Measurements from ENCODE around the gene NOVA1.

Gene NOVA1

GRCh38 chr14:26593357-26593756, 4.5 kb downstream of the NOVA1 start:
- no peak for DNase-seq

GRCh38 chr14:26589925-26590324, 7.9 kb downstream of the NOVA1 start:
- no peak for DNase-seq

DNA sequence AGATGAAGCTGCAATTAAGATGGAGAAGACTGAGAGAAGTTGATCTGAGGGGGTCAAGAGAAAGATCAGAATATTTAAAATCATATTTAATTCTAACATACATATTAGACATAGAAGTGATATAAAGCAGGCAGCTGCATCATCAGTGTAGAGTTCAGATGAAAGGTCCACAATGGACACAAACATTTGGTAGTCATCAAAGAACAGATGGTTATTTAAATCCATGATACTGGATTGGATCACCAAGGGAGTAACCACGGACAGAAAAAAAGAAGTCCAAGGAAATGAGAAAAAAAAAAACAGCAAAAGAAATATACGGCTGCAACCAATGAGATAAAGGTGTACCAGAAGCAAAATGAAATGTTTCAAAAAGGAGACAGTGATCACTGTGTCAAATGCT, 20.1 kb downstream of the NOVA1 start:
- no peak for DNase-seq

- no peak for DNase-seq
Observed at GRCh38 chr14:26554069-26554772, 43.6 kb downstream of the NOVA1 start.

- no peak for DNase-seq
Observed at GRCh38 chr14:26549571-26549970, 48.3 kb downstream of the NOVA1 start.

DNA sequence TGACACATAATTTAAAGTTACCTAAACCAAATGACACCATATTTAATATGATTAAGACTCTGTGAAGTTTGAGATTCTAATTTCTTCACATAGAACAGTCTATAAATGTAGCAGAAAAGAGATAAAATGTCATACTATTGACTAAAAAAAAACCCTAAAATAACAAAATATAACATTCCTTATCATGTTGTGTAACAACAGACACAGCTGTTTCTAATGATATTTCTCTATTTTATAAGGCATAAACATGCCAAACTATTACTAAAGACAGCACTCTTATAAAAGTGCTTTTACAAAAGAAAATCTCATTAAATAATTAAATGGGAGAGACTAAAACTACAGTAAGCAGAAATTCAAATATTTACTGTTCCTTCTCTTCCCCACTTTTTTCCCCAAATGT, 49.4 kb downstream of the NOVA1 start:
- DNase-seq: no peak

DNA sequence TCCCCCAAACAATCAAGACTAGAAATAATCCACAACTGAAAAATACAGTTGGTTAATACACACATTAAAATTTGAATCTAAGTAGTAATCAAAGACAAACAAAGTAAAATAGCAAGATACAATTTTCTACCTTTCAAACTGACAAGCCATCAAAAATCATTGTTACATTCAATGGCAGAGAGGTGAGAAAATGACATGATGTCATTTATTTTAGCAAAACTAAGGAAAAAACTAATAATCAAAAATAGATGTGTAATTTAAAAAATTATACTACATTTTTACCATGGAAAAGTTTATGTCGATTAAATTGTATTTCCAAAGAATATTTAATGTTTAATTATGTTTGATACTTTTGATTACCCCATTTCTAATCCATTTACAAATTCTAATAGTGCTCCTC, 59.7 kb downstream of the NOVA1 start:
- no peak for DNase-seq

- DNase-seq: no peak
Observed at GRCh38 chr14:26531894-26532293, 65.9 kb downstream of the NOVA1 start.

GRCh38 chr14:26528415-26529182, 69.2 kb downstream of the NOVA1 start:
- no peak for DNase-seq

DNA sequence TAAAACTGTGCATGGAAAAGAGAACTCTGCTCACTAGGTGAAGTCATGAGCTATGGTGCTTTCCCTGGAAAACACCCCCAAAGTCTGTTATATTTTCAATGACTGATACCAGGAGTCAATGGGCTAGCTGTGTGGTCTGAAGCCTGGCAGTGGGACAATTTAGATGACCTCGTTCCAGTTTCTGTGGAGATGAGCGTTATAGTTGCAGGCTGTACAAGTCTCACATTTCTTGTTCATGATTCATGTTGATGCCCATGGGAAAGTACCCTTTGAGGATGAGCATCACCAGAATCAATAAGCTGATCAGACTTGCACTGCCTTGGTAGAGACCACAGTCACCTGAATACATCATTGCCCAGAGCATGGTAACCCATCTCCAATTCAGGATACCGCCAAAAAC, 70.7 kb downstream of the NOVA1 start:
- no peak for DNase-seq

DNA sequence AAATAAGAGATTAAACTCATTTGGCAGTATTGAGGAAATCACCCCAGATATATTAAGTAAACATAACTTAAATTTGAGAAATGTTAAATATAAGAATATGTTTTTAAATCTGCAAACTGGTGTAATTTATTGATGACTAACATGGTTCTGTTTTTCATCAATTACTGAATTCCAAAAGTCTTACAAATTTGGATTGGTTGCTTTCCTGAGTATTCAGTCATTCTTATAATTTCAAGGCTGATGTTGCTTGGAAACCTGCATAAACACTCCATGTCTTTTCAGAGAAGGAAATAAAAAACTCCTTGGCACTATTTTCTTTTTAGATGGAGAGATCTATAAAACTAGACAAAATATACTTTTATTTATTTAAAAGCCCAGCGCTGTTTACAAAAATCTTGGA, 71.7 kb downstream of the NOVA1 start:
- no peak for DNase-seq

GRCh38 chr14:26525085-26525484, 72.7 kb downstream of the NOVA1 start:
- DNase-seq: no peak

- DNase-seq: no peak
Observed at GRCh38 chr14:26522967-26523366, 74.9 kb downstream of the NOVA1 start.

DNA sequence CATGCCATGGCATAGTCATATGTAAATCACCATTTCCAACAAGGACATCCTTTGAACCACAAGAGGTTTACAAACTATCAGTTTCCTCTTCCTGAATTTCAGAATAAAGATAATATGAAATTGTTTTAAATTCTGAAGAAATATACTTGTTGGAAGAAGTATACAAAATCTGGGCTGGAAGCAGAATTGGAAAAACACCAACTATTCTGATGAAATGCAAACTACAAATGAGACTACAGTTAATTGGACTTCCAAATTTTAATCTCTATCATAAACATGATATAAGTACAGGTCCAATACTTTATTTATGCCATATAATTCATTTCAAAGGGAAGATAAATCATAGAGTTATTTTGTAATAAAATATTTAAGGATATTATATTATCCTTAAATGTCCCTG, 80.1 kb downstream of the NOVA1 start:
- DNase-seq: no peak

GRCh38 chr14:26500028-26500427, 97.8 kb downstream of the NOVA1 start:
- DNase-seq: no peak

DNA sequence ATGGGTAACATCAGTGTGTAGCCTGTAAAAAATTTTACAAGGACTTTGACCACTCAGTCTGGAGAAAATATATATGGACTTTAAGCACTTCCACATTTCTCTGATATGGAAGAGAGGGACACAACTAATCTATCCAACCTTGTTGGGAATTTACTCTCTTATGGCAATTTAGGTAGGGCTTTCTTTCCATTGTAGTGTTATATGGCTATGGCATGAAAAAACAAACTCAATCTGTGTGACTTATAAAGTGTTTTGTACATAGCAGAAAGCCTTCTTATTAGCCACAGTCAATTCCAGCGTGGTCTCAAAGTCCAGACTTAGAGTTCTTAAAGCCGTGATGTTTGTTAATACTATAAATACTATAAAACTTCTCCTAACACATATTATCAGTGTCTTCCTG, 98.3 kb downstream of the NOVA1 start:
- DNase-seq: no peak

GRCh38 chr14:26486922-26487321, 110.9 kb downstream of the NOVA1 start:
- no peak for DNase-seq

- DNase-seq: no peak
Observed at GRCh38 chr14:26484562-26484961, 113.3 kb downstream of the NOVA1 start.

DNA sequence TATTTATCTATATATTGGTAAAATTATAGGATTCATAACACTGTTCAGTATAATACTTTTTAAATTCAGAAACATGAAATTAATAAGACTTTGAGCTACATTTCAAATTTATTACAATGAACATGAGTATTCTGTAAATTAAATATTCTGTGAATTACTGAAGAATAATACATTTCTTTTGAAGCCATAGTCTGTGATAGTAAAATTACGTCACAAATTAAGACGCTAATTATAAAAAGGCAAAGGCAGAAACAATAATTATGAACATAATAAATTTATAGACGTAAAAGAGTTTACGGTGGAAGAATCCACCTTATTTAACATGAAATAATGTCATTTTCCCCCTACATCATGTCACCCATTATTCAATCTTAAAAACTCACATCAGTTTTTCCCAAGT, 118.9 kb downstream of the NOVA1 start:
- no peak for DNase-seq

DNA sequence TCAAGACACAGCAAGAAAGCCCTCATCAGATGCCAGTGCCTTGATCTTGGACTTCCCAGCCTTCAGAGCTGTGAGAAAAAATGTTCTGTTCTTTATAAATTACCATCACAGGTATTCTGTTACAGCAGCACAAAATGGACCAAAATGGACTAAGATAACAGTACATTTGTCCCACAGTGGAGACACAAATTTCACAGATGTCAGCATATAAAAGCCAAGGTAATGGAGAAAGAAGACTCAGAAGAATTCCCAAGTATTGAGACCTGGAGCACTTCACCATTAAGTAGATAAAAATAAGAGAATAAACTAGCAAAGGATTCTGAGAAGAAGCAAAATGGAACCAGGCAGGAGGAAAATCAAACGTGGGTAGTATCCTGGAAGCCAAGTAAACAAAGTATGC, 131.0 kb downstream of the NOVA1 start:
- DNase-seq: no peak

DNA sequence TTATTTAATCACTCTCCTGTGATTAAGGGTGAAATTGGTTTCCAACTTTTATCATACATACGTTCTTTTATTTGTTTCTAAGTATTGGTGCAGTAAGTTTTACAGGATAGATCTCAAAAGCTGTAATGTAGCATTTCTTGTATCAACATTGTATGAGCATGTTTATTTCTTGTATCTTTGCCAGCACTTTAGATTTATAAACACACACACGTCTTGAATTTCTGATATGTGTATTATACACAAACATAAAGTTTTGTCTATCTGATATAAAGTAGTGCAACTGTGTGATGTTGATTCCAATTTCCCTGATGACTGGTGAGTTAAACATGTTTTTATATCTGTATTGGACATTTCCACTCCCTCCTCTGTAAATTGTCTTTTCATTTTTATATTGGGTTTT, 134.7 kb downstream of the NOVA1 start:
- DNase-seq: no peak

- no peak for DNase-seq
Observed at GRCh38 chr14:26454105-26454504, 143.7 kb downstream of the NOVA1 start.

DNA sequence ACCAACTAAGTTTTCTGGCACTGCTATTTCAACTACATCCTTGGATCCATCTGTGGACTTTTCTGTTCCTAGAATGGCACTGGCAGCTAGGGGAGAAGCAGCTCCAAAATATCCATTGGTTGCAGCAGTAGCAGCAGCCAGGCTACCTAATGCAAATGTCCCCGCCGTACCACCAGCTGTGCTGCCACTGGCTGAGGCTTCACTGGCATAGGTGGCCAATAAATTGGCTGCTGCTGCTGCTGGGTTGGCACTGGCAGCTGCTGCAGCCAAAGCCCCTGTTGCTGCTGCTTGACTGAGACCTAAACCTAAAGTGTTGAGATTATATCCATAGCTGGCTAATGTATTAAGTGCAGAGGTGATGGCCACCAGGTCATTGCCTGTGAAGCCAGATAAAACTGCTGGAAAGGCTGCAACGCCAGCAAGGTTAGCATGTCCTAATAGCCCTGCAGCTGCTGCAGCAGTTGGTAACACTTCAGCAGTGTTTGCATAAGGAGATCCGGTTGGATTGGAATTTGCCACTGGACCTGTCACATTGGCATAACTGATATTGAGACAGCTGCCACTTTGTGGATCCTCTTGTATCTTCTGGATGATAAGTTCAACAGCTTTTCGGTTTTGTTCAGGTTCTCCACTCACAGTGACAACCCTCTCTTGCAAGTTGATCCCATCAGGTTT, 149.5 kb downstream of the NOVA1 start:
- no peak for DNase-seq

- no peak for DNase-seq
Observed at GRCh38 chr14:26444822-26445221, 153.0 kb downstream of the NOVA1 start.
